Osteoblast (primary cell): ENCODE measurements around the gene GOLGA8T. TPM values are rescaled to one million over a fixed set of nuclear protein-coding genes. Genes with fewer than 3 reads are reported as not detected.
"Not testable (repeated sequence)": the region's sequence is repeated elsewhere in the genome, so short reads cannot be mapped to it uniquely, and the experiment has no call there.

Experiments used
- DNase-seq: peaks from one replicate; pipeline ENCODE4 v3.0.0; 2011; ENCODE audit warnings: low spot score, mixed read lengths; ENCODE audit not compliant: insufficient read length; ENCODE audit errors: missing footprints
- H2AFZ ChIP-seq: 2 replicates; pipeline ENCODE4 v1.6.0; 2011; ENCODE audit warnings: mild to moderate bottlenecking, low read length
- H3K27ac ChIP-seq: 2 replicates; pipeline ENCODE4 v1.5.1; 2011; ENCODE audit warnings: mild to moderate bottlenecking, low read depth, low read length, moderate library complexity
- H3K27me3 ChIP-seq: 2 replicates; pipeline ENCODE4 v1.6.0; 2012; ENCODE audit warnings: mild to moderate bottlenecking, control low read depth, inconsistent platforms, low read length, moderate library complexity; ENCODE audit not compliant: insufficient read depth
- H3K36me3 ChIP-seq: 2 replicates; pipeline ENCODE4 v1.5.1; 2011; ENCODE audit warnings: mild to moderate bottlenecking, low read length, control low read depth, moderate library complexity; ENCODE audit not compliant: insufficient read depth
- H3K4me1 ChIP-seq: 2 replicates; pipeline ENCODE4 v1.5.1; 2011; ENCODE audit warnings: mild to moderate bottlenecking, low read length, control low read depth, moderate library complexity; ENCODE audit not compliant: insufficient read depth
- H3K4me2 ChIP-seq: 2 replicates; pipeline ENCODE4 v1.6.0; 2011; ENCODE audit warnings: mild to moderate bottlenecking, low read length; ENCODE audit not compliant: insufficient read depth
- H3K4me3 ChIP-seq: fragments of 200-600 bp; sonication (generic); 3 replicates; pipeline ENCODE4 v1.5.1; 2012; ENCODE audit warnings: mild to moderate bottlenecking, low read length, inconsistent platforms; ENCODE audit not compliant: insufficient read depth
- H3K79me2 ChIP-seq: 2 replicates; pipeline ENCODE4 v1.6.0; 2012; ENCODE audit warnings: mild to moderate bottlenecking, low read length, control low read depth, inconsistent platforms; ENCODE audit not compliant: insufficient read depth
- H3K9me3 ChIP-seq: 2 replicates; pipeline ENCODE4 v1.5.1; 2011; ENCODE audit warnings: low read depth, low read length, control low read depth
- H4K20me1 ChIP-seq: 2 replicates; pipeline ENCODE4 v1.6.0; 2012; ENCODE audit warnings: mild to moderate bottlenecking, low read length, control low read depth; ENCODE audit not compliant: insufficient read depth
- total RNA-seq: library from RNA; depleted of rRNA; stranded (reverse); fragments of >200 nt; gene quantifications from 2 replicates; pipeline ENCODE4 v1.2.3, GENCODE V29; 2012

The GOLGA8T gene
- not detected in 2 replicates for total RNA-seq

- not testable (repeated sequence) for H2AFZ ChIP-seq, H3K4me2 ChIP-seq, H3K4me1 ChIP-seq, H3K27ac ChIP-seq, H3K27me3 ChIP-seq, DNase-seq, H3K9me3 ChIP-seq, H3K79me2 ChIP-seq, H4K20me1 ChIP-seq, H3K4me3 ChIP-seq, H3K36me3 ChIP-seq
Measured at GRCh38 chr15:30134751-30135150, at the start of gene GOLGA8T. Gene GOLGA8T (plus strand): TSS chr15:30135051. CDS start chr15:30135149, 98 bp downstream.

- not testable (repeated sequence) for H3K27ac ChIP-seq
Measured at GRCh38 chr15:30097827-30098226, 37.0 kb upstream of the GOLGA8T start.

GRCh38 chr15:30102890-30103289 lies 32.0 kb upstream of the GOLGA8T start:
- not testable (repeated sequence) for H3K9me3 ChIP-seq, H3K4me2 ChIP-seq, H2AFZ ChIP-seq, H3K36me3 ChIP-seq, DNase-seq, H4K20me1 ChIP-seq, H3K79me2 ChIP-seq, H3K4me3 ChIP-seq, H3K27ac ChIP-seq, H3K4me1 ChIP-seq, H3K27me3 ChIP-seq

More at GRCh38 chr15:30097827-30098226, 37.0 kb upstream of the GOLGA8T start:
- H2AFZ ChIP-seq, H3K4me1 ChIP-seq, H3K9me3 ChIP-seq, H3K36me3 ChIP-seq, H3K4me3 ChIP-seq, H4K20me1 ChIP-seq, H3K4me2 ChIP-seq, H3K27me3 ChIP-seq, H3K79me2 ChIP-seq, DNase-seq: not testable (repeated sequence)

GRCh38 chr15:30103941-30104507 lies 30.8 kb upstream of the GOLGA8T start:
- H3K27me3 ChIP-seq, H3K27ac ChIP-seq, H3K4me1 ChIP-seq, H4K20me1 ChIP-seq, H3K79me2 ChIP-seq, H3K9me3 ChIP-seq, H2AFZ ChIP-seq, H3K4me2 ChIP-seq, H3K36me3 ChIP-seq, H3K4me3 ChIP-seq, DNase-seq: not testable (repeated sequence)

- H3K4me2 ChIP-seq, H3K27me3 ChIP-seq, H3K9me3 ChIP-seq: not testable (repeated sequence)
Measured at GRCh38 chr15:30110591-30110990, 24.3 kb upstream of the GOLGA8T start.

GRCh38 chr15:30130066-30130465 lies 4.8 kb upstream of the GOLGA8T start:
- H3K27ac ChIP-seq, H3K27me3 ChIP-seq, H3K36me3 ChIP-seq, H2AFZ ChIP-seq, H4K20me1 ChIP-seq, H3K4me2 ChIP-seq, H3K4me3 ChIP-seq, H3K79me2 ChIP-seq, H3K4me1 ChIP-seq, DNase-seq, H3K9me3 ChIP-seq: not testable (repeated sequence)

More at GRCh38 chr15:30110591-30110990, 24.3 kb upstream of the GOLGA8T start:
- H2AFZ ChIP-seq, H3K4me1 ChIP-seq, H3K27ac ChIP-seq, H4K20me1 ChIP-seq, H3K36me3 ChIP-seq, DNase-seq, H3K79me2 ChIP-seq, H3K4me3 ChIP-seq: not testable (repeated sequence)

GRCh38 chr15:30143246-30143645 lies 8.4 kb downstream of the GOLGA8T start:
- not testable (repeated sequence) for H3K27ac ChIP-seq, H3K79me2 ChIP-seq, H3K4me3 ChIP-seq, H3K36me3 ChIP-seq, H2AFZ ChIP-seq, H3K4me2 ChIP-seq, H4K20me1 ChIP-seq, H3K9me3 ChIP-seq, H3K4me1 ChIP-seq, DNase-seq, H3K27me3 ChIP-seq

- H4K20me1 ChIP-seq, H2AFZ ChIP-seq, H3K36me3 ChIP-seq, H3K9me3 ChIP-seq, H3K79me2 ChIP-seq, H3K27ac ChIP-seq, DNase-seq, H3K4me1 ChIP-seq, H3K4me3 ChIP-seq, H3K27me3 ChIP-seq, H3K4me2 ChIP-seq: not testable (repeated sequence)
Measured at GRCh38 chr15:30149891-30150290, 15.0 kb downstream of the GOLGA8T start.

GRCh38 chr15:30162479-30163357 lies 27.9 kb downstream of the GOLGA8T start:
- H3K27me3 ChIP-seq, DNase-seq, H2AFZ ChIP-seq, H3K9me3 ChIP-seq, H4K20me1 ChIP-seq, H3K27ac ChIP-seq, H3K79me2 ChIP-seq, H3K4me2 ChIP-seq, H3K4me3 ChIP-seq, H3K36me3 ChIP-seq, H3K4me1 ChIP-seq: not testable (repeated sequence)
